Medulla oblongata (tissue), 1 donor: ENCODE measurements around the gene UQCRHL.
A peak's percentile ranks its signal among the peaks of the same experiment; 100 is the strongest.

Experiments used
- DNase-seq: peaks from one replicate; pipeline ENCODE4 v3.0.0-alpha.2; 2015; ENCODE audit errors: extremely low spot score

Gene UQCRHL

DNA sequence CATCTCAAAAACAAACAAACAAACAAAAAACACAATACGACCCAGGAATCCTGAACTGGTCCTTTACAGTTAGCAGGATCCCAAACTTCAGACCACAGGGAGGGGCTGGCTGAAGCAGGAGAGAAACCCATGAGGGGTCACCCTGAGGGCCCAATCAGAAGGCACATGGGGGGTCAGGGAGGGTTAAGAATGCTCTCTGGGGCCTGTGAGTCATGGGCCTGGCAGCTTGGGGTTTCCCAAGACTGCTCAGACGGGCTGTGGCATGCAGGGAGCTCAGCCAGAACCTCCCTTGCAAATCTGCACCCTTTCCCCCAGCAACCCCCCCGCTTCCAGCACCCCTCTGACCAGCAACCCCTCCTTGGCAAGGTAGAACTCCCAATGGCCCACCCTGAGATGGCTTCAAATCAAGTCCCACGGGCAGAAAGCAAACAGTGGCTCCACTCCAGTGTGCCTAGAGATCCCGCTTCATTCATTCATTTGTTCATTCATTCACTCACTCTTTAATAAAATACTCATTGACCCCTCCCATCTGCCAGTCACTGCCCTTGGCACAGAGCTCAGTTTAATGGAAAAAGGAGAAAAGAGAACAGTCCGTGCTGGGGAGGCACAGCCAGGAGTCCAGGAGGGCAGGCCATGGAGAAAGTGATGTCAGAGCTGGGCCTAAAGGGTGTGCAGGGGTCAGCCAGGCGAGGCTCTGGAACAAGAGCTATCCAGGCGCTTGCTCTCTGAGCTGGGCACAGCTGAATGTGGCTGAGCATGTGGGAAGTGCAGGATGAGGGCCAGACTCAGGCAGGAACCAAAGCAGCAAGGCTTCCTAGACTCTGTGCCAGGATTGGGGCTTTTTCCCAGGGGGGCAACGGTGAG lies 8.2 kb downstream of the UQCRHL start:
- peak; percentile 47 for DNase-seq

DNA sequence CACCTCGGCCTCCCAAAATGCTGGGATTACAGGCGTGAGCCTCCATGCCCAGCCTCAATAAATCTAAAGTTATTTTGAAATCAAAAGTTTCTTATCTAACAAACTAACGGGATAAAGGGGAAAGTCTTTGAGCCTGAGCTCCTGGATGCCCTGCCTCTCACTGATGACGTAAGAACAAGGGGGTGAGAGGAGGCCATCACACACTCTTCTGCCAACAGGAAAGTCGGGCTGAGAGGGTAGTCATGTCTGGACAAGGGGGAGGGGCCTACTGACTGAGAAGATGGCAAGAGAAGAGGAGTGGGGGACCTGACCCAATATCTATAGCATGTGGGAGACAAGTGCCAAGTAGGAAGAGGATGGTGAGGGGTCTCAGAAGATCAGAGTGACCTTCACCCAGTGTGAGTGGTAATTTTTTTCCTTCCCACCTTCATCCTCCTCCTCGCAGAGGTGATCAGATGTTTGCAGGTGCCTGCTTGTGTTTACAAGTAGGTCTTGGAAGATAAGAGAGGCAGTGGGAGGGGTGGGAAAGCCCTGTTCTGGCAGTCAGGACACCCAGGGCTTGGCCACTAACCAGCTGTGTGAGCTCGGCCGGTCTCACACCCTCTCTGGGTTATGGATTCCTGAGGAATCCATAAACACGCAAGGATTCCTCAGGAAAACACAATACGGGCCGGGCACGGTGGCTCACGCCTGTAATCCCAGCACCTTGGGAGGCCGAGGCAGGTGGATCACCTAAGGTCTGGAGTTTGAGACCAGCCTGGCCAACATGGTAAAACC lies 9.6 kb downstream of the UQCRHL start:
- DNase-seq: no peak

DNA sequence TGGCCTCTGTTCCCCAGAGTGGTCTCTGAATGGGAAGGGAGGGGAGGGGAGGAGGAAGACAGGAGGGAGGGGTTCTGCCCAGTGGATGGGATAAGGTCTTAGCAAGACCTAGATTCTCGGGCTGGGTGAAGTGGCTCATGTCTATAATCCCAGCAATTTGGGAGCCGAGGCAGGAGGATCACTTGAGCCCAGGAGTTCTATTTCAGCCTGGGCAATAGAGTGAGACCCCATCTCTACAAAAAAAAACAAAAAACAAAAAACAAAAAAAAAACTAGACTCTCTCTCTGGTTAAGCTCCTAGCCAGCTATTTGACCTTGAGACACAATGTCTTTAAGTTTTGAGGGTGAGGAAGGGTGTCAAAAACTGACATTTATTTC lies 11.4 kb downstream of the UQCRHL start:
- no peak for DNase-seq

DNA sequence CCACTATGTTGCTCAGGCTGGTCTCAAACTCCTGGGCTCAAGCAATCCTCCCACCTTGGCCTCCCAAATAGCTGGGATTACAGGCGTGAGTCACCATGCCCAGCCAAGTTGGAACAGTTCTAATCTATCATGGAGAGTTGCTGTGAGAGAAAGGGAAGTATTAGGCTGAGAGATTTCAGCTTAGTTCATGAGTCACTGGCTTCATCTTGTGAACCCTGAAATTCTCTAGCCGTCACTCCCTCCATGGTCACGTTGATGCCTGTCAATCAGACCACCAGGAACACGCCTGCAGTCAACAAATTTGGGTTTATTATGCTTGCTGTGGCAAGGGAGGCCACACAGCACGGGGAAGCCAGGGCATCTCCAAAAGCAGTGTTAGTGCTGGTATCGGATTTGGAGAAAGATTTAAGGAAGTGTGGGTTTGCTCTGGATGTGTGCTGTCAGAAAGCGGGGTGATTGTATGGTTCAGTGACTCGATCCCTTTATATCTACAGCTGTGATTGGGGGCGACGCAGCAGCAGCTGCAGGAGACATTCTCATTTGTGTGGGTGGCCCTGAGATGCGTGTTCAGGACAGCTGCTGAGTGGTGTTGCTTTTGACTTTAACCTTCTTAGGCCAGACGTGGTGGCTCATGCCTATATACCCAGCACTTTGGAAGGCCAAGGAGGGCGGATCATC lies 18.7 kb downstream of the UQCRHL start:
- DNase-seq: no peak

DNA sequence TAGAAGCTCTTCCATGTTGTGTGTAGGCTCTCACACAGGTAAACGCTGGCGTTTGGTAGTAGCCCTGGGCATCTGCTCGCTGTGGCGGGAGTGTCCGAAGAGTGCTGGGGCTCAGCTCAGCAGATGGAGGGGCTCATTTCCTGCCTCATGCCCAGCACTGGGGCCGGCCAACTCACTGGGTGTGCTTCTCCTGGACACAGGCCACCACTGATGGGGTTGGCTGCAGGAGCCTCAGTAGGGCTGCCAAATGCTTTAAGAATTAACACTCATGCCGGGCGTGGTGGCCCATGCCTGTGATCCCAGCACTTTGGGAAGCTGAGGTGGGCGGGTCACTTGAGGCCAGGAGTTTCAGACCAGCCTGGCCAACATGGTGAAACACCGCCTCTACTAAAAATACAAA lies 20.9 kb downstream of the UQCRHL start:
- DNase-seq: peak; percentile 36

DNA sequence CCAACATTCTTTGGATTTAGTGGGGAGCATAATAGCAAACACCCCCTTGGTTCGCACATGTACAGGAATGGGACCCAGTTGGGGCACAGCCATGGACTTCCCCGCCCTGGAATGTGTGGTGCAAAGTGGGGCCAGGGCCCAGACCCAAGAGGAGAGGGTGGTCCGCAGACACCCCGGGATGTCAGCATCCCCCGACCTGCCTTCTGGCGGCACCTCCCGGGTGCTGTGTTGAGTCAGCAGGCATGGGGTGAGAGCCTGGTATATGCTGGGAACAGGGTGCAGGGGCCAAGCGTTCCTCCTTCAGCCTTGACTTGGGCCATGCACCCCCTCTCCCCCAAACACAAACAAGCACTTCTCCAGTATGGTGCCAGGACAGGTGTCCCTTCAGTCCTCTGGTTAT lies 21.8 kb downstream of the UQCRHL start:
- no peak for DNase-seq

DNA sequence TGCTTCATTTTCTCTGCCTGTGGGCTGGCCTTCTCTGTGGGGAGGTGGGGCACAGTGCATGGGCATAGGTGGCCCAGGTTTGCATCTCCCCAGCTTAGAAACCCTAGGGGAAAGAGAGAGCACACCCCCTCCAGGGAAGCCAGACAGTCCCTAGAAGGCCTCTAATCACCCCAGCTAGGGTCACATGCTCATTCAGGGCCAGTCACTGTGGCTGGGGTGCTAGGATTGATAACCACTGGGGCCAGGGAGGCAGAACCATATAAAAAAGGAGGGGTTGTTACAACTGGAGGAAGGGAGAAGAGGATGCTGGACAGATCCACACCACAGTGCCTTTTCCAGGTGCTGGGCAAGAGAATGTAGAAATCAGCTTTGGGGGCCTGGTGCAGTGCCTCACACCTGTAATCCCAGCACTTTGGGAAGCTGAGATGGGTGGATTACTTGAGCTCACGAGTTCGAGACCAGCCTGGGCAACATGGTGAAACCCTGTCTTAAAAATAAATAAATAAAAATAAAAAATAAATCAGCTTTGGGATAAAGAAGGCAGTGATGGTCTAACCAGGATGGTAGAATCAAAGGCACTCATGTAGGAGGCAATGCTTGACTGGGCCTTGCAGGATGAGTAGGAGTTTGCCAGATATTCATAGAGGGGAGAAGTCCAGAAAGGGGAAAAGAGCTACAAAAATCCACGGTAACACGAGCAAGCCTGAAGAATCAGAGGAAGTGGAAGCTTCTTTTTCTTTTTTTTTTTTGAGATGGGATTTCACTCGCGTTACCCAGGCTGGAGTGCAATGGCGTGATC lies 29.3 kb downstream of the UQCRHL start:
- no peak for DNase-seq

DNA sequence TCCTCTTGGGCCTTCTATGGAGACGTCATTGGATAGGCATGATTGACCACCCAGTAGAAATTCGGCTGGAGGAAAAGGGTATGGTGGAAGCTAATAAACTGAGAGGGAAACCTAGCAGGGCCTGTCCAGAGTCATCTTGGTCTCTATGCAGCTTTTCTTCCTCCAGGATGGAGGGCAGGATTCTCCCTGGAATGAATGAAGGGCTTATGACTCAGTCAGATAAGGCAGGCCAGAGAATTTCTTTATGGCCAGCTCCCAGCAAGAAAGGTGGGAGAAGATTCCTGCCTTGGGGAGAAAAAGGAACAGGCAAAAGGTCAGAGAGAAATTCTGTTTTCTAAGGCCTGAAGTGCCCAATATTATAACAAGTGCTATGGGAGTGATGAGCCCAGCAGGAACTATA lies 31.7 kb downstream of the UQCRHL start:
- DNase-seq: no peak

DNA sequence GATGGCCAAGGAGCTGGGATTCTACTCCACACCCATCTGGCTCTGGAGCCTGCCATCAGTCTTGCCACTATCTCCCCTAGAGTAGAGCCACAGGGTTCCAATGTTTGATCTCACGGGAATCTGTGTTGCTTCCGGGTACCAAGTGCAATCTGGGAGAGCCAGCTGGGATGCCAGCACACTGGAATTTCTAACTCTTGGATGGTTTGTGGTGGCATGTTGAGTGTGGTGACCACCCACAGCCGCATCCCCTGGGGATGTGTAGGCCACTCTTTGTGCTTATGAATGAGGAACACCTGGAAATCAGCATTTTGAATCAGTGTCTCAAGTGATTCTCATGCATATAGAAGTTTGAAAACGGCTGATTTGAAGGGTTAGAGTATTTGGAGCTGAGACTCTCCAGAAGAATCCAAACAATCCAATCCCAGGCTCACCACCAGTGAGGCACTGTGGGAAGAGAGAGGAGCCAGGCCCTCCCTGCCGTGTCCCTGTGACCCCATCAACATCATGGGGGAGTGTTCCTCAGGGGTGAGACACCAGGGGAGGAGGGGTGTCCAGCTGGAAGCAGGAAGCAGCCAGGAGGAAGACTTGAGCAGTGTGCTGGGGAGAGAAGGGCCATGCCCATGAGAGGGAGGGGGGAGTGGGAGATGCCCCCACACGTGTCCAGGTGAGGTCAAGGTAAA lies 35.5 kb downstream of the UQCRHL start:
- no peak for DNase-seq

DNA sequence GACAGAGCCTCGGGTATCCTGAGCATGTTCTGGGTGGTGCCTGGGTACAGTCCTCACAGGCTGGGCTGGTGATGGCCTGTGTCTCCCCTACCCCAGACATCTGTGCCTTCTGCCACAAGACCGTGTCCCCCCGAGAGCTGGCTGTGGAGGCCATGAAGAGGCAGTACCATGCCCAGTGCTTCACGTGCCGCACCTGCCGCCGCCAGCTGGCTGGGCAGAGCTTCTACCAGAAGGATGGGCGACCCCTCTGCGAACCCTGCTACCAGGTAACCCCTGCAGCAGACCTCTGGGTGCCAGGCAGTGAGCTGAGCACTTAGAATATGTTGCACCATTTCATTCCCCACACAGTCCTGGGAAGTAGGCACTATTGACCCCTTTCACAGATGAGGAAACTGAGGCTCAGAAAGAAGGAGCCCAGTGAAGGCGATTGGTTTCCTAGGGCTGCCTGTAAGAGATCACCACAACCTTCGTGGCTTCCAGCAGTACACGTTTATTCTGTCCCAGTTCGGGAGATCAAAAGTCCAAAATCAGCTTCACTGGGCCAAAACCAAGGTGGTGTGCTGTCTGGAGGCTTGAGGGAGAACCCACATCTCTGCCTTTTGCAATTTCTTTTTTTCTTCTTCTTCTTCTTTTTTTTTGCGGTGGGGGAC lies 37.0 kb downstream of the UQCRHL start:
- DNase-seq: no peak

DNA sequence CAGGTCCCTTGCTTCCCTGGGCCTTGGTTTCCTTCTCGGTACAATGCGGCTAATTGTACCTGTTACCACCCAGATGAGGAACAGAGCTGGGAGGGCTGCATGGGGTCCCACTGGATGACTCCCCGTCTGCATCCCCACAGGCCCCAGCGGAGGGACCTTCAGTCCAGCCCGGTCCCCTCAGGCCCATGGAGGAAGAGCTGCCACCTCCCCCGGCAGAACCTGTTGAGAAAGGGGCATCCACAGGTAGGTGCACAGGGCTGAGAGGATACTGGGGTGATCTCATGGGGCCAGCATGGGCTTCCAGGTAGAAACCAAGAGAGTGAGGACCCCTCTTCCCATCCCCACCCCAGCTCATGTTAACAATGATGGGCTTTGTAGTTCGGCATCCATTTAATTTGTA lies 39.1 kb downstream of the UQCRHL start:
- no peak for DNase-seq

DNA sequence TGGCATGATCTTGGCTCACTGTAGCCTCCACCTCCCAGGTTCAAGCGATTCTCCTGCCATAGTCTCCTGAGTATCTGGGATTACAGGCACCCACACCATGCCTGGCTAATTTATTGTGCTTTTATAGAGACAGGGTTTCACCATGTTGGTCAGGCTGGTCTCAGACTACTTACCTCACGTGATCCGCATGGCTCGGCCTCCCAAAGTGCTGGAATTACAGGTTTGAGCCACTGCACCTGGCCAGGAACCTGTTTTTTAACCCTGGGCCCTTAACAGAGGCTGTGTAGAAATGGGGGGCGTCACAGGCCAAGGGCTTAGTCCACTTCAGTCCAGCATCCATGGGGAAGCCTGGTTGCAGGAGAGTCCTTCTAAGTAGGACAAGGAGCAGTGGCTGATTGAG lies 39.5 kb downstream of the UQCRHL start:
- no peak for DNase-seq

DNA sequence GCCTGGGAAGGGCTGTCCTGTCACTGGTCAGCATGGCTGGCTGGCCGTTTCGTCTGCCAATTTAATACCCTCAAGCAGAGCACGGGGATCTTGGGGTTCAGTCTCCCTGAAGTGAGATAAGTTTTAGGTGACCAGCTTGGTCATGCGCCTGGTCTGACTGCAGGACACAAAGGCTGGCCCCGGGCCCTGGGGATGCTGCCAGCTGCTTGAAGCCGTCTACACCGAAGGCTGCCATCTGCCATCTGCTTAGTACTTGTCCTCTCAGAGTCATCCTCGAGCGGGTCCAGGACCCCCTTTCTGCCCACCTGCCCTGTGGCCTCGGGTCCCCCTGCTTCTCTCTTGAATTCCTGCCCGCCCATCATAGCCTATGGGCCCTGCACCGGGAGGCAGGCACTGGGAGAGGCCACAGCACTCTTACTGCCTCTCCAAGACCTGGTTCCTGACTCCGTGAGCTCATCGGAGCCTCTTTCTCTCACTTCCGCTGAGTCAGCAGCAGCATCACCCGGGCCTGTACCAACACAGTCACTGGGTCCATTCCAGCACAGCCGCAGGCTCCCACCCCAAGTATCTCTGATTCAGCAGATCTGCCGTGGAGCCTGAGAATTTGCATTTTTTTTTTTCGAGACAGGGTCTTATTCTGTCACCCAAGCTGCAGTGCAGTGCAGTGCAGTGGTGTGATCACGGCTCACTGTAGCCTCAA lies 41.8 kb downstream of the UQCRHL start:
- no peak for DNase-seq

DNA sequence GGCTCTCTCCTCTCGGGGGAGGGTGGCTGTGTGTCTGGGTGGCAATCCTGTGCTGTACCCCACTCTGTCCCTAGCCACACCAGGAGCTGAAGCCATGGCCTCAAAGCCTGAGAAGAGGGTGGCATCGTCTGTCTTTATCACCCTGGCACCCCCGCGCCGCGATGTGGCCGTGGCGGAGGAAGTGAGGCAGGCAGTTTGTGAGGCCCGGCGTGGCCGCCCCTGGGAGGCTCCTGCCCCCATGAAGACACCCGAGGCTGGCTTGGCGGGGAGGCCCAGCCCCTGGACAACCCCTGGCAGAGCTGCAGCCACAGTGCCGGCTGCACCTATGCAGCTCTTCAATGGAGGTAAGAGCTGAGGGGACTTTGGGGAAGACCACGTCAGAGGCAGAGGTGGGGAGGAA lies 42.6 kb downstream of the UQCRHL start:
- DNase-seq: no peak

DNA sequence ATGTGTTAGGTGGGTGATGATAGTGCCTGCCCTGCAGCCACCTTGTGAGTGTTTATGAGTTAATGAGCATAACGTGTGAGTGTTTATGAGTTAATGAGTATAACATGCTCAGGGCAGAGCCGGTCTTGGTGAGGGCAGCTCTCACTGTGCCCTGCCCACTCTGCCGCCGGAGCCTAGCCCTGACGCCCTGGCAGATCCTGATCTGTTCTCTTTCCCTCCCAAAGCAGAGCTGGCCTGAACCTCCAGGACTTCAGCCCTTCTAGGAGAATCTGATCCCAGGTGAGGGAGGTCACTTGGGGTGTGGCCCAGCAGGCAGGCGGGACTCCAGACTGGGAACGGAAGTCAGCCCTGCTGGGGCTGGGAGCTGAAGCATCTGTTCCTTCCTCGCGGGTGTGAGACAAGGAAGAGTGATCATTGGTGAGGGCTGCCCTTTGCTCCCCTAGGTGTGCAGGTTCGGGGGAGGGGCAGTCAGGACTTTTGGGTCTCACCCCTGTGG lies 43.1 kb downstream of the UQCRHL start:
- DNase-seq: no peak

DNA sequence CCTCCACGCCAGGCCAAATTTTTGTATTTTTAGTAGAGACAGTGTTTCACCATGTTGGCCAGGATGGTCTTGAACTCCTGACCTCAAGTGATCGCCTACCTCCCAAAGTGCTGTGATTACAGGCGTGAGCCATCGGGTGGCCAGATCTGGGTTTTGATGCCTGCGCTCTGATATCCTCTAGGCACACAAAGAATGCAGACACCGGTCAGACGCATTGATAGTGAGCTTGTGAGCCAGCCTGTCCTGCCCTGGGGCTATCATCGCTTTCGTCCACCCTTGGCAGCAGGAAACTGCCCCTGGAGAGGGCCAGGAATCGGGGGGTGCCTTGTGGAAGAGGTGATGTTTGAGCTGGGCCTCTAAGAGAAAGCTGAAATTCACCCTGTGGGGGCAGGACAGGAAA lies 44.9 kb downstream of the UQCRHL start:
- no peak for DNase-seq

DNA sequence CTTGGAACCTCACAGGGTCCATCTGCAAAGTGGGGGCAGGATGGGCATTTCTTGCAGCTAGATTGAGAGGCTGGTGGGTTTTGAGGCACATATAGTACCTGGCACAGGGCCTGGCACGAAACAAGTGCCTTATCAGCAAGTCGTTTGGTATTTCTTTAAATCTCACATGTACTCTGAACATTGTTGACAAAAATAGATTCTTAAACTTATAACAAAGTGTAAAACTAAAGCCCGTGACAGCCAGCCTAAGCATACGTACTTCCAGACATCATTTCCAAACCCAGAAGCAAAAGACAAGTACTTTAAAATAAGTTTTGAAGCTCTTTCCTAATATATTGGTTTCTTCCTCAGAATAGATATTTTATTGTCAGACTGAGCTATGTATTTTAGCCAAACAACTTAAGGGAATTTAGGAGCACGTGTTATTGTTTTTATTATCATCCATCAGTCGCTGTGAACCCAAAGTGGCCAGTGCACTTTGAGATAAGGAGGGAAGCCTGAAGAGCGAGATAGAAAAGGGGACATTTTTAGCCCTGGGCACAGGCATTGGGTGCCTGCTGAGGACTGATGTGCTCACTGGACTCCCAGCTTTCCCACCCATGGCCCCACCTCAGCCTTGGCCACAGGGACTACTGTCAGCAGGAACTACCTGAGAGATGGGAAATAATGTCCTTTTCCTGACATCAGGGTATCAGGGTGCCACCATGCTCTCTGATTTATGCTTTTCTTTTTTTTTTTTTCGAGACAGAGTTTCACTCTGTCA lies 45.9 kb downstream of the UQCRHL start:
- no peak for DNase-seq

DNA sequence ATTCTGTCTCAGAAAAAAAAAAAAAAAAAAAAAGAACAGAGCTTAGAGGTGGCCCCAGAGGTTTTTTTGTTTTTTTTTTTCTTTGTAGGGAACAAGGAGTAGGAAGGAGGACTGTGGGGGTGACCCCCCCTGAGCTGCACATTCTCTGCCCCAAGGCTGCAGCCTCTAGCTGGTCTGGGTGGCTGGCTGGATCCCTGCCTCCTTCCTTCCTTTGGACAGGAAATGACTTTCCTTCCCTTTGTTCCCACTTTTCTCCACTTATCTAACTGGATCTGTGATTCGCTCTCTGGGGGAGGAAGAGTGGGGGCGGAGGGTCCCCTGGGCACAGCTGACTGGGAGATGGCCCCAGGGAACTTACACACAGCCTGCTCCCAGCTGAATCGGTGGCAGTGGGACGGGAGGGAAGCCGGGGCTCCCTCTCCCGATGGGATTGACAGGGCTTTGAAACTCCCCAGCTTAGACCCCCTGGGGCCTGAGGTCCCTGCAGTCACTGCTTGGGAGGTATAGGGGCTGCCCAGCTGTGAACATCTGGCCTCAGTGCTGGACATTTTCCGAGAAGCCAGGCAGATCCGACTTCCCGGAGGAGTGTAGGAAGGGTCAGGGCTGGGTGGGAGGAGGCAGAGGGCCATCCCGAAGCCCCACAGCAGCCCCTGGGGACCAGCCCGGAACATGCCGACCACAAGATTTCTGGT lies 46.8 kb downstream of the UQCRHL start:
- DNase-seq: no peak
